ENCODE results near the gene CAPN10.

Gene CAPN10

GRCh38 chr2:240576036-240576435, 10.5 kb upstream of the CAPN10 start:
- Histone ChIP-seq H2AK5ac (ENCODE audit: low read length) (no peak overlapping the region), H3K56ac (ENCODE audit: low read length) (no peak overlapping the region), H4K8ac (ENCODE audit: low read depth, low read length) (no peak overlapping the region), H3K27me3 (ENCODE audit: insufficient read depth, low read length, poor library complexity) (no peaks in the 10 kb centered on the region), H3K18ac (ENCODE audit: low read length) (no peak overlapping the region), H2BK5ac (ENCODE audit: low read length) (no peak overlapping the region), H3K27ac (ENCODE audit: low read depth, low read length) (no peak overlapping the region), H3K9ac (ENCODE audit: low read length) (no peak overlapping the region), H4K5ac (ENCODE audit: low read length) (no peak overlapping the region), H3K4me1 (ENCODE audit: control insufficient read depth, low read depth, low read length) (no peaks in the 10 kb centered on the region), H3K4ac (ENCODE audit: low read depth, low read length) (no peak overlapping the region), H3K79me2 (ENCODE audit: control insufficient read depth, insufficient read depth, low read length) (no peaks in the 10 kb centered on the region), H3K36me3 (ENCODE audit: control insufficient read depth, insufficient read depth, low read length) (no peaks in the 10 kb centered on the region), H3K23ac (ENCODE audit: low read length) (no peak overlapping the region), H3K4me3 (ENCODE audit: low read length) (no peak overlapping the region), H2BK15ac (replicated peaks; ENCODE audit: low read depth) (no peak overlapping the region), H3K79me1 (ENCODE audit: low read length) (peaks cover 1% of the 10 kb centered on the region), H2BK120ac (ENCODE audit: low read depth, low read length) (no peak overlapping the region), H3K4me2 (ENCODE audit: low read length) (no peak overlapping the region)
- no CpG with 5 or more reads among the region's 6 CpGs for WGBS (ENCODE audit: extremely low coverage, insufficient coverage, low lambda C conversion rate)
- no peak for DNase-seq

- Histone ChIP-seq H3K36me3 (ENCODE audit: control insufficient read depth, insufficient read depth, low read length) (no peaks in the 10 kb centered on the region), H3K27me3 (ENCODE audit: insufficient read depth, low read length, poor library complexity) (no peaks in the 10 kb centered on the region), H3K4me1 (ENCODE audit: control insufficient read depth, low read depth, low read length) (no peaks in the 10 kb centered on the region), H2AK5ac (ENCODE audit: low read length) (no peak overlapping the region), H2BK15ac (replicated peaks; ENCODE audit: low read depth) (no peak overlapping the region), H2BK120ac (ENCODE audit: low read depth, low read length) (no peak overlapping the region), H4K8ac (ENCODE audit: low read depth, low read length) (no peak overlapping the region), H3K9ac (ENCODE audit: low read length) (no peak overlapping the region), H3K4ac (ENCODE audit: low read depth, low read length) (no peak overlapping the region), H3K23ac (ENCODE audit: low read length) (no peak overlapping the region), H2BK5ac (ENCODE audit: low read length) (no peak overlapping the region), H3K4me2 (ENCODE audit: low read length) (no peak overlapping the region), H3K18ac (ENCODE audit: low read length) (no peak overlapping the region), H3K79me1 (ENCODE audit: low read length) (peaks cover 1% of the 10 kb centered on the region), H3K79me2 (ENCODE audit: control insufficient read depth, insufficient read depth, low read length) (no peaks in the 10 kb centered on the region), H3K4me3 (ENCODE audit: low read length) (no peak overlapping the region), H3K56ac (ENCODE audit: low read length) (no peak overlapping the region), H3K27ac (ENCODE audit: low read depth, low read length) (no peak overlapping the region), H4K5ac (ENCODE audit: low read length) (no peak overlapping the region)
- WGBS (ENCODE audit: extremely low coverage, insufficient coverage, low lambda C conversion rate) = no CpG with 5 or more reads among the region's 32 CpGs
- no peak for DNase-seq
Measured at GRCh38 chr2:240576436-240577205, 9.9 kb upstream of the CAPN10 start.

DNA sequence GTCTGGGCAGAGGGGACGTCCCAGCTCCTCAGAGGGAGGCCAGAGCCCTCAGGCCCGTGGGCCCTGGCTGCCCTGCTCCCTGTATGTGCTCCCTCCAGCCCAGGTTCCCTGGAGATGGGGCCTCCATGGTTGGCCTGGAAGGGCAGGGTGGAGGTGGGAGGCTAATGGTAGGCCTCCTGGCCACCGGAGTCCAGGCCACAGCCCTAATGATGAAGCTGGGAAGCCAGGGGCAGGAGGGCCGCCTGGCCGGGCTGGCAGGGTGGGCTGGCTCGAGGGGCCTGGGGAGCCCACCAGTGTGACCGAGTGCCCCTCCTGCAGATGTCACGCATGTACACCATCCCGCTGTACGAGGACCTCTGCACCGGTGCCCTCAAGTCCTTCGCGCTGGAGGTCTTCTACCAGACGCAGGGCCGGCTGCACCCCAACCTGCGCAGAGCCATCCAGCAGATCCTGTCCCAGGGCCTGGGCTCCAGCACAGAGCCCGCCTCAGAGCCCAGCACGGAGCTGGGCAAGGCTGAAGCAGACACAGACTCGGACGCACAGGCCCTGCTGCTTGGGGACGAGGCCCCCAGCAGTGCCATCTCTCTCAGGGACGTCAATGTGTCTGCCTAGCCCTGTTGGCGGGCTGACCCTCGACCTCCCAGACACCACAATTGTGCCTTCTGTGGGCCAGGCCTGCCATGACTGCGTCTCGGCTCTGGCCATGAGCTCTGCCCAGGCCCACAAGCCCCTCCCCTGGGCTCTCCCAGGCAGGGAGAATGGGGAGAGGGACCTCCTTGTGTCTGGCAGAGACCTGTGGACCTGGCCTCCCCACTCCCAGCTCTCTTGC, 9.0 kb upstream of the CAPN10 start:
- no peak overlapping the region for H3K9ac ChIP-seq (ENCODE audit: low read length)
- WGBS (ENCODE audit: extremely low coverage, insufficient coverage, low lambda C conversion rate) = no CpG with 5 or more reads among the region's 26 CpGs

DNA sequence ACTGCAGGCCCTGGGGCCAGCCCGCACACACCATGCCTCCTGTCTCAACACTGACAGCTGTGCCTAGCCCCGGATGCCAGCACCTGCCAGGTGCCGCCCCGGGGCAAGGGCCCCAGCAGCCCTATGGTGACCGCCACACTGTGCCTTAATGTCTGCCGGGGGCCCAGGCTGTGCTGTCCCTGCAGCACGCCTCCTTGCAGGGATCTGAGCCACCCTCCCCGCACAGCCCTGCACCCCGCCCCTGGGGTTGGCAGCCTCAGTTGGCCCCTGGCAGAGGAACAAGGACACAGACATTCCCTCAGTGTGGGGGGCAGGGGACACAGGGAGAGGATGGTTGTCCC, 8.5 kb upstream of the CAPN10 start:
- no CpG with 5 or more reads among the region's 9 CpGs for WGBS (ENCODE audit: extremely low coverage, insufficient coverage, low lambda C conversion rate)
- no peak overlapping the region for H3K4ac ChIP-seq (ENCODE audit: low read depth, low read length)

More for the DNA sequence above, 9.0 kb upstream of the CAPN10 start:
- no peak overlapping the region for H3K27ac ChIP-seq (ENCODE audit: low read depth, low read length)
- H2AK5ac ChIP-seq (ENCODE audit: low read length) = no peak overlapping the region
- H2BK5ac ChIP-seq (ENCODE audit: low read length) = no peak overlapping the region
- DNase-seq = no peak
- H3K79me2 ChIP-seq (ENCODE audit: control insufficient read depth, insufficient read depth, low read length) = no peaks in the 10 kb centered on the region
- H4K5ac ChIP-seq (ENCODE audit: low read length) = no peak overlapping the region
- no peak overlapping the region for H2BK15ac ChIP-seq (replicated peaks; ENCODE audit: low read depth)
- no peaks in the 10 kb centered on the region for H3K36me3 ChIP-seq (ENCODE audit: control insufficient read depth, insufficient read depth, low read length)
- no peak overlapping the region for H3K4ac ChIP-seq (ENCODE audit: low read depth, low read length)
- no peak overlapping the region for H3K56ac ChIP-seq (ENCODE audit: low read length)
- no peaks in the 10 kb centered on the region for H3K27me3 ChIP-seq (ENCODE audit: insufficient read depth, low read length, poor library complexity)
- no peak overlapping the region for H3K23ac ChIP-seq (ENCODE audit: low read length)
- no peak overlapping the region for H2BK120ac ChIP-seq (ENCODE audit: low read depth, low read length)
- no peak overlapping the region for H3K4me2 ChIP-seq (ENCODE audit: low read length)
- H3K4me3 ChIP-seq (ENCODE audit: low read length) = no peak overlapping the region
- H3K18ac ChIP-seq (ENCODE audit: low read length) = no peak overlapping the region
- H3K79me1 ChIP-seq (ENCODE audit: low read length) = peaks cover 1% of the 10 kb centered on the region
- no peaks in the 10 kb centered on the region for H3K4me1 ChIP-seq (ENCODE audit: control insufficient read depth, low read depth, low read length)
- no peak overlapping the region for H4K8ac ChIP-seq (ENCODE audit: low read depth, low read length)

DNA sequence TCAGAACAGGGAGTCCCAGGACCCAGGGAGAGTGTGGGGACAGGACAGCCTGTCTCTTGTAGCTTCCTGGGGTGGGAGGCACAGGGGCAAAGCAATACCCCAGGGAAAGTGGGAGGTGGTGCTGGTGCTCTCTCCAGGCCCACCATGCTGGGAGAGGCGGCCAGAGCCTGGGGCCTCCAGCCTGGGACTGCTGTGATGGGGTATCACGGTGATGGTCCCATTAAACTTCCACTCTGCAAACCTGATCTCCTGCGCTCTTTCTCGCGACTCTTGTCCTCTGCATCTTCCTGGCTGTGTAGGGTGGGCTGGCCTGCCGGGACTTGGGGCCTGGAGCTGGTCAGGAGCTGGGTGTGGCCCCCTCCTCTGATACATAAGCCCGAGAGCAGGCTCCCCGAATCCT, 8.0 kb upstream of the CAPN10 start:
- Histone ChIP-seq H3K4me3 (ENCODE audit: low read length) (no peak overlapping the region), H4K5ac (ENCODE audit: low read length) (no peak overlapping the region), H3K79me2 (ENCODE audit: control insufficient read depth, insufficient read depth, low read length) (no peaks in the 10 kb centered on the region), H3K23ac (ENCODE audit: low read length) (no peak overlapping the region), H3K27ac (ENCODE audit: low read depth, low read length) (no peak overlapping the region), H2BK5ac (ENCODE audit: low read length) (no peak overlapping the region), H3K27me3 (ENCODE audit: insufficient read depth, low read length, poor library complexity) (no peaks in the 10 kb centered on the region), H3K56ac (ENCODE audit: low read length) (no peak overlapping the region), H3K79me1 (ENCODE audit: low read length) (peaks cover 7% of the 10 kb centered on the region), H3K4ac (ENCODE audit: low read depth, low read length) (no peak overlapping the region), H3K4me1 (ENCODE audit: control insufficient read depth, low read depth, low read length) (no peaks in the 10 kb centered on the region), H3K9ac (ENCODE audit: low read length) (no peak overlapping the region), H2BK15ac (replicated peaks; ENCODE audit: low read depth) (no peak overlapping the region), H2BK120ac (ENCODE audit: low read depth, low read length) (no peak overlapping the region), H3K18ac (ENCODE audit: low read length) (no peak overlapping the region), H3K4me2 (ENCODE audit: low read length) (no peak overlapping the region), H3K36me3 (ENCODE audit: control insufficient read depth, insufficient read depth, low read length) (no peaks in the 10 kb centered on the region), H4K8ac (ENCODE audit: low read depth, low read length) (no peak overlapping the region), H2AK5ac (ENCODE audit: low read length) (no peak overlapping the region)
- no peak for DNase-seq
- no CpG with 5 or more reads among the region's 8 CpGs for WGBS (ENCODE audit: extremely low coverage, insufficient coverage, low lambda C conversion rate)

More for the DNA sequence above, 8.5 kb upstream of the CAPN10 start:
- Histone ChIP-seq H4K8ac (ENCODE audit: low read depth, low read length) (no peak overlapping the region), H3K36me3 (ENCODE audit: control insufficient read depth, insufficient read depth, low read length) (no peaks in the 10 kb centered on the region), H2AK5ac (ENCODE audit: low read length) (no peak overlapping the region), H3K18ac (ENCODE audit: low read length) (no peak overlapping the region), H2BK15ac (replicated peaks; ENCODE audit: low read depth) (no peak overlapping the region), H2BK5ac (ENCODE audit: low read length) (no peak overlapping the region), H3K56ac (ENCODE audit: low read length) (no peak overlapping the region), H3K4me2 (ENCODE audit: low read length) (no peak overlapping the region), H4K5ac (ENCODE audit: low read length) (no peak overlapping the region), H3K4me3 (ENCODE audit: low read length) (no peak overlapping the region), H2BK120ac (ENCODE audit: low read depth, low read length) (no peak overlapping the region), H3K27me3 (ENCODE audit: insufficient read depth, low read length, poor library complexity) (no peaks in the 10 kb centered on the region), H3K23ac (ENCODE audit: low read length) (no peak overlapping the region), H3K27ac (ENCODE audit: low read depth, low read length) (no peak overlapping the region), H3K4me1 (ENCODE audit: control insufficient read depth, low read depth, low read length) (no peaks in the 10 kb centered on the region), H3K79me1 (ENCODE audit: low read length) (peaks cover 4% of the 10 kb centered on the region), H3K9ac (ENCODE audit: low read length) (no peak overlapping the region), H3K79me2 (ENCODE audit: control insufficient read depth, insufficient read depth, low read length) (no peaks in the 10 kb centered on the region)
- DNase-seq = no peak
